ENCODE data around the gene RNFT2. TPM values are rescaled to one million over a fixed set of nuclear protein-coding genes. Genes with fewer than 3 reads are reported as not detected.

RNFT2 gene
- polyA plus RNA-seq, 1 donor from 2014 or later = 20.6 TPM

- H3K4me2 ChIP-seq (ENCODE audit: low read length) = no peak overlapping the region
- no peak overlapping the region for H3K27ac ChIP-seq (ENCODE audit: low read length)
- H2AFZ ChIP-seq (ENCODE audit: low read depth, low read length) = no peak overlapping the region
- H3K9ac ChIP-seq (ENCODE audit: low read length) = no peak overlapping the region
- H3K36me3 ChIP-seq (ENCODE audit: insufficient read depth, low read length) = peaks cover 7% of the 10 kb centered on the region
- no peaks in the 10 kb centered on the region for H3K9me2 ChIP-seq (ENCODE audit: insufficient read depth, low read length)
- H3K9me3 ChIP-seq (ENCODE audit: low read length) = no peaks in the 10 kb centered on the region
- no peaks in the 10 kb centered on the region for H3K27me3 ChIP-seq (ENCODE audit: insufficient read depth, low read depth, low read length)
- no peaks in the 10 kb centered on the region for H4K20me1 ChIP-seq (ENCODE audit: insufficient read depth)
- H3F3A ChIP-seq (ENCODE audit: insufficient read depth, low read length, poor library complexity, severe bottlenecking) = no peaks in the 10 kb centered on the region
- TF ChIP-seq EP300 (conservative IDR thresholded peaks at IDR 0.05; ENCODE audit: poor library complexity, severe bottlenecking) = no peak
- TF ChIP-seq SMC3 (conservative IDR thresholded peaks at IDR 0.05; ENCODE audit: poor library complexity) = no peak
- TF ChIP-seq POLR2AphosphoS5 (IDR thresholded peaks at IDR 0.05) = no peak
- TF ChIP-seq EZH2 (IDR thresholded peaks at IDR 0.05; ENCODE audit: borderline replicate concordance, insufficient read depth, low read length, poor library complexity, severe bottlenecking) = no peak
- TF ChIP-seq MXI1 (conservative IDR thresholded peaks at IDR 0.05; ENCODE audit: poor library complexity, severe bottlenecking) = no peak
- TF ChIP-seq, protein P1, sequence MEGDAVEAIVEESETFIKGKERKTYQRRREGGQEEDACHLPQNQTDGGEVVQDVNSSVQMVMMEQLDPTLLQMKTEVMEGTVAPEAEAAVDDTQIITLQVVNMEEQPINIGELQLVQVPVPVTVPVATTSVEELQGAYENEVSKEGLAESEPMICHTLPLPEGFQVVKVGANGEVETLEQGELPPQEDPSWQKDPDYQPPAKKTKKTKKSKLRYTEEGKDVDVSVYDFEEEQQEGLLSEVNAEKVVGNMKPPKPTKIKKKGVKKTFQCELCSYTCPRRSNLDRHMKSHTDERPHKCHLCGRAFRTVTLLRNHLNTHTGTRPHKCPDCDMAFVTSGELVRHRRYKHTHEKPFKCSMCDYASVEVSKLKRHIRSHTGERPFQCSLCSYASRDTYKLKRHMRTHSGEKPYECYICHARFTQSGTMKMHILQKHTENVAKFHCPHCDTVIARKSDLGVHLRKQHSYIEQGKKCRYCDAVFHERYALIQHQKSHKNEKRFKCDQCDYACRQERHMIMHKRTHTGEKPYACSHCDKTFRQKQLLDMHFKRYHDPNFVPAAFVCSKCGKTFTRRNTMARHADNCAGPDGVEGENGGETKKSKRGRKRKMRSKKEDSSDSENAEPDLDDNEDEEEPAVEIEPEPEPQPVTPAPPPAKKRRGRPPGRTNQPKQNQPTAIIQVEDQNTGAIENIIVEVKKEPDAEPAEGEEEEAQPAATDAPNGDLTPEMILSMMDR (IDR thresholded peaks at IDR 0.05; ENCODE audit: poor library complexity, severe bottlenecking) = no peak
- TF ChIP-seq RAD21 (conservative IDR thresholded peaks at IDR 0.05) = no peak
- no peak for TF ChIP-seq TAF1 (IDR thresholded peaks at IDR 0.05; ENCODE audit: low read depth)
- TF ChIP-seq REST (IDR thresholded peaks at IDR 0.05; ENCODE audit: borderline replicate concordance) = no peak
- H3K79me2 ChIP-seq (replicated peaks; ENCODE audit: insufficient read depth, low read length) = no peaks in the 10 kb centered on the region
- no peak overlapping the region for H3K4me3 ChIP-seq (ENCODE audit: low read length)
Measured at GRCh38 chr12:116833474-116833873, 95.4 kb downstream of the RNFT2 start.

GRCh38 chr12:116835484-116835883 lies 97.4 kb downstream of the RNFT2 start:
- Histone ChIP-seq H3K27ac (ENCODE audit: low read length) (no peak overlapping the region), H3K27me3 (ENCODE audit: insufficient read depth, low read depth, low read length) (no peaks in the 10 kb centered on the region), H2AFZ (ENCODE audit: low read depth, low read length) (no peak overlapping the region), H3K9me2 (ENCODE audit: insufficient read depth, low read length) (no peaks in the 10 kb centered on the region), H3K36me3 (ENCODE audit: insufficient read depth, low read length) (peaks cover 7% of the 10 kb centered on the region), H3K4me2 (ENCODE audit: low read length) (no peak overlapping the region), H3K9me3 (ENCODE audit: low read length) (no peaks in the 10 kb centered on the region), H4K20me1 (ENCODE audit: insufficient read depth) (no peaks in the 10 kb centered on the region), H3K79me2 (replicated peaks; ENCODE audit: insufficient read depth, low read length) (no peaks in the 10 kb centered on the region), H3K9ac (ENCODE audit: low read length) (no peak overlapping the region), H3K4me3 (ENCODE audit: low read length) (no peak overlapping the region), H3F3A (ENCODE audit: insufficient read depth, low read length, poor library complexity, severe bottlenecking) (no peaks in the 10 kb centered on the region)
- TF ChIP-seq REST (IDR thresholded peaks at IDR 0.05; ENCODE audit: borderline replicate concordance) (no peak), SMC3 (conservative IDR thresholded peaks at IDR 0.05; ENCODE audit: poor library complexity) (no peak), MXI1 (conservative IDR thresholded peaks at IDR 0.05; ENCODE audit: poor library complexity, severe bottlenecking) (no peak), TAF1 (IDR thresholded peaks at IDR 0.05; ENCODE audit: low read depth) (no peak), EP300 (conservative IDR thresholded peaks at IDR 0.05; ENCODE audit: poor library complexity, severe bottlenecking) (no peak), EZH2 (IDR thresholded peaks at IDR 0.05; ENCODE audit: borderline replicate concordance, insufficient read depth, low read length, poor library complexity, severe bottlenecking) (no peak), RAD21 (conservative IDR thresholded peaks at IDR 0.05) (no peak), POLR2AphosphoS5 (IDR thresholded peaks at IDR 0.05) (no peak)
- TF ChIP-seq, protein P1 (IDR thresholded peaks at IDR 0.05; ENCODE audit: poor library complexity, severe bottlenecking) = no peak

Data from neural cell (in vitro differentiated cells).